Adrenal gland (tissue), 5 donors: ENCODE data around the gene FNDC4.

ENCODE experiments used
- CTCF ChIP-seq, 6 experiments: fragments of 450-650 bp in 4 of 6; fragments of 200-600 bp in 2 of 6; sonication (generic) in 1 of 6; IDR thresholded peaks; 1 replicate in 5 of 6; 2 replicates in 1 of 6; pipeline versions ENCODE4 v1.5.1 to v1.8.0; 2016 to 2021; ENCODE audit warnings: antibody characterized with exemption in 6 of 6, mild to moderate bottlenecking in 2 of 6, moderate library complexity in 1 of 6
- POLR2A ChIP-seq, 2 donors: fragments of 450-650 bp; IDR thresholded peaks; one replicate each; pipeline ENCODE4 v1.6.1; 2017; ENCODE audit warnings: antibody characterized with exemption in 2 of 2, mild to moderate bottlenecking in 2 of 2, moderate library complexity in 1 of 2
- donor health status: DM: no; HTN: no; CAD: no.

- TF ChIP-seq CTCF (IDR thresholded peaks at IDR 0.05) (no peak), POLR2A (IDR thresholded peaks at IDR 0.05) (no peak)
These were observed 2.3 kb upstream of the FNDC4 start for GRCh38 chr2:27497288-27497627.
